Psoas muscle (tissue), 8 donors: ENCODE data around the gene BCAS4. TPM values are rescaled to one million over a fixed set of nuclear protein-coding genes. Genes with fewer than 3 reads are reported as not detected.

Experiments
- ATAC-seq, 4 donors: fragments of 200-7000 bp; cut with Tn5 transposase; one replicate each; pipeline ENCODE4 v1.9.1; 2020; ENCODE audit warnings: moderate library complexity in 3 of 4, mild to moderate bottlenecking in 2 of 4
- DNase-seq, 2 donors: peaks; one replicate each; pipeline ENCODE4 v3.0.0-alpha.2; 2020
- H3K27ac ChIP-seq: fragments of 200-600 bp; one replicate; pipeline ENCODE4 v1.8.0; 2022
- H3K27me3 ChIP-seq, 3 donors: fragments of 200-600 bp in 1 of 3; one replicate each; pipeline versions ENCODE4 v1.6.1 to v1.8.0; 2013 to 2022; ENCODE audit warnings: low read length in 2 of 3, mild to moderate bottlenecking in 2 of 3, moderate library complexity in 1 of 3; ENCODE audit not compliant: insufficient read depth in 3 of 3
- H3K36me3 ChIP-seq, 2 donors: fragments of 200-600 bp in 1 of 2; one replicate each; pipeline versions ENCODE4 v1.6.1 to v1.8.0; 2013 to 2022; ENCODE audit warnings: low read depth in 1 of 2, mild to moderate bottlenecking in 1 of 2, moderate library complexity in 1 of 2; ENCODE audit not compliant: insufficient read depth in 1 of 2
- H3K4me1 ChIP-seq: fragments of 200-600 bp; one replicate; pipeline ENCODE4 v1.8.0; 2022
- H3K4me3 ChIP-seq: fragments of 200-600 bp; one replicate; pipeline ENCODE4 v1.8.0; 2022; ENCODE audit warnings: mild to moderate bottlenecking
- H3K9me3 ChIP-seq: fragments of 200-600 bp; one replicate; pipeline ENCODE4 v1.8.0; 2022
- CTCF ChIP-seq: fragments of 200-600 bp; IDR thresholded peaks from one replicate; pipeline ENCODE4 v1.8.0; 2022; ENCODE audit warnings: antibody characterized with exemption
- WGBS, 3 donors: extraction: QIAGEN DNeasy Blood & Tissue Kit; methylation state at CpG; one replicate each; pipeline versions ENCODE4 v1.1.6 to v1.1.7; 2013; 5-methylcytosine and 5-hydroxymethylcytosine counted together
- intact Hi-C, 2 donors: fragments of 100-400 bp; cut with DNase I; formaldehyde crosslinking; loops; one replicate each; pipeline versions ENCODE4 v1.11.0 to v1.14.2; 2022
- polyA plus RNA-seq, 3 donors: library from polyadenylated mRNA; stranded (reverse); fragments of 200-250 nt; gene quantifications; one replicate each; pipeline ENCODE4 v1.2.3, GENCODE V29; 2013
- total RNA-seq, 4 donors: library from RNA; stranded (reverse); fragmentation: NEBNext Ultra II Directional in 2 of 4; extraction: Animal tissue kit (Norgen Biotek cat#: 25700) in 2 of 4; gene quantifications; one replicate each; pipeline versions ENCODE4 v1.2.1 to v1.2.4, GENCODE V29; 2021 to 2023
- donor health status: healthy with polysubstance abuse.
- donor health status: DM: no; HTN: no; CAD: no; lungs with moderate emphysema.
- donor health status: Bipolar disorder and iron deficiency.
- donor health status: healthy.
- donor health status: DM: yes; HTN: yes; CAD: no.
- donor health status: DM: no; HTN: no; CAD: no.
- donor health status: DM: no; HTN: no; CAD: no.
- donor health status: DM: yes; HTN: yes; CAD: no.

BCAS4 gene
- total and polyA plus RNA-seq, 7 donors, result 0.24 to 1.9 (median 0.38) TPM

- DNase-seq (no peak), ATAC-seq (no peak)
- intact Hi-C loops, result loop anchor here in 1 of 2 donors (10.0 kb wide), 1 partner anchor 99 kb away; no protein-coding TSS in a partner anchor
- H3K4me1 ChIP-seq, result no peaks in the 10 kb centered on the region
- no peaks in the 10 kb centered on the region for H3K9me3 ChIP-seq
- WGBS, 3 donors, result 60 to 69% (median 68%) methylated on average over 15 of the region's 15 CpGs
- no peak for TF ChIP-seq CTCF
- no peak overlapping the region for H3K27ac ChIP-seq
- no peak overlapping the region for H3K4me3 ChIP-seq
- H3K27me3 ChIP-seq, result no peaks in the 10 kb centered on the region
- H3K36me3 ChIP-seq, result no peaks in the 10 kb centered on the region
Measured at GRCh38 chr20:50815162-50815989, 20.5 kb downstream of the BCAS4 start.

GRCh38 chr20:50817776-50818172 lies 22.9 kb downstream of the BCAS4 start:
- WGBS, 3 donors, result 78 to 81% (median 81%) methylated on average over 10 of the region's 10 CpGs
- no peaks in the 10 kb centered on the region for H3K4me1 ChIP-seq
- H3K27ac ChIP-seq, result no peak overlapping the region
- DNase-seq, result no peak
- ATAC-seq, result no peak
- H3K36me3 ChIP-seq, result no peaks in the 10 kb centered on the region
- no peaks in the 10 kb centered on the region for H3K9me3 ChIP-seq
- H3K27me3 ChIP-seq, result no peaks in the 10 kb centered on the region
- intact Hi-C loops, result loop anchor here in 1 of 2 donors (10.0 kb wide), 1 partner anchor 97 kb away; no protein-coding TSS in a partner anchor
- TF ChIP-seq CTCF, result no peak
- no peak overlapping the region for H3K4me3 ChIP-seq

- H3K27me3 ChIP-seq, result no peaks in the 10 kb centered on the region
- H3K27ac ChIP-seq, result no peak overlapping the region
- no peaks in the 10 kb centered on the region for H3K9me3 ChIP-seq
- no peak overlapping the region for H3K4me3 ChIP-seq
- intact Hi-C loops, result loop anchor here in 1 of 2 donors (10.0 kb wide), 1 partner anchor 95 kb away; no protein-coding TSS in a partner anchor
- H3K36me3 ChIP-seq, result no peaks in the 10 kb centered on the region
- H3K4me1 ChIP-seq, result no peaks in the 10 kb centered on the region
- DNase-seq, result no peak
- no peak for TF ChIP-seq CTCF
- ATAC-seq, result no peak
- WGBS, 3 donors, result 87 to 98% (median 97%) methylated on average over 8 of the region's 8 CpGs
Measured at GRCh38 chr20:50819349-50819748, 24.5 kb downstream of the BCAS4 start.

GRCh38 chr20:50820515-50821256 lies 25.8 kb downstream of the BCAS4 start:
- WGBS, 3 donors, result 86 to 89% (median 89%) methylated on average over 16 of the region's 16 CpGs
- Histone ChIP-seq H3K9me3 (no peaks in the 10 kb centered on the region), H3K36me3 (no peaks in the 10 kb centered on the region), H3K4me1 (no peaks in the 10 kb centered on the region), H3K4me3 (no peak overlapping the region), H3K27me3 (no peaks in the 10 kb centered on the region), H3K27ac (no peak overlapping the region)
- DNase-seq (no peak), ATAC-seq (no peak)
- intact Hi-C loops, result no loop called here
- TF ChIP-seq CTCF, result no peak
